GM18873 (cell line): ENCODE measurements around the gene DHRS7B.
"Not testable (repeated sequence)": the region's sequence is repeated elsewhere in the genome, so short reads cannot be mapped to it uniquely, and the experiment has no call there.

Experiments used
- ATAC-seq: cut with Tn5 transposase; IDR thresholded peaks from one replicate; pipeline ENCODE4 v1.9.1; 2021; ENCODE audit warnings: mild to moderate bottlenecking, moderate library complexity, moderate number of reproducible peaks; ENCODE audit not compliant: unreplicated experiment, low FRiP score

Gene DHRS7B

GRCh38 chr17:21107067-21107650 lies 19.6 kb upstream of the DHRS7B start:
- ATAC-seq = not testable (repeated sequence)

- no peak for ATAC-seq
Observed at GRCh38 chr17:21108651-21109050, 18.1 kb upstream of the DHRS7B start.

GRCh38 chr17:21113049-21113690 lies 13.6 kb upstream of the DHRS7B start:
- no peak for ATAC-seq

GRCh38 chr17:21113716-21114115 lies 13.0 kb upstream of the DHRS7B start:
- ATAC-seq = no peak

GRCh38 chr17:21114791-21115190 lies 12.0 kb upstream of the DHRS7B start:
- ATAC-seq = not testable (repeated sequence)

GRCh38 chr17:21119247-21119918 lies 7.4 kb upstream of the DHRS7B start:
- no peak for ATAC-seq

- no peak for ATAC-seq
Observed at GRCh38 chr17:21119919-21120249, 6.9 kb upstream of the DHRS7B start.

GRCh38 chr17:21124086-21124485 lies 2.7 kb upstream of the DHRS7B start:
- no peak for ATAC-seq

- ATAC-seq = not testable (repeated sequence)
Observed at GRCh38 chr17:21124517-21124916, 2.2 kb upstream of the DHRS7B start.

GRCh38 chr17:21125862-21126261 lies 902 bp upstream of the DHRS7B start:
- no peak for ATAC-seq

GRCh38 chr17:21127509-21128077 lies 829 bp downstream of the DHRS7B start:
- no peak for ATAC-seq

- no peak for ATAC-seq
Observed at GRCh38 chr17:21129023-21129681, 2.4 kb downstream of the DHRS7B start.

GRCh38 chr17:21131137-21131536 lies 4.4 kb downstream of the DHRS7B start:
- ATAC-seq = no peak

- no peak for ATAC-seq
Observed at GRCh38 chr17:21132428-21132827, 5.7 kb downstream of the DHRS7B start.

GRCh38 chr17:21134559-21134958 lies 7.8 kb downstream of the DHRS7B start:
- ATAC-seq = no peak

- peak; percentile 50 for ATAC-seq
Observed at GRCh38 chr17:21140911-21141310, 14.1 kb downstream of the DHRS7B start.

GRCh38 chr17:21141331-21141730 lies 14.6 kb downstream of the DHRS7B start:
- no peak for ATAC-seq

GRCh38 chr17:21142065-21142464 lies 15.3 kb downstream of the DHRS7B start:
- ATAC-seq = not testable (repeated sequence)

- ATAC-seq = no peak
Observed at GRCh38 chr17:21143695-21144094, 16.9 kb downstream of the DHRS7B start.

- not testable (repeated sequence) for ATAC-seq
Observed at GRCh38 chr17:21144299-21144698, 17.5 kb downstream of the DHRS7B start.

- no peak for ATAC-seq
Observed at GRCh38 chr17:21146362-21147015, 19.7 kb downstream of the DHRS7B start.
